Measurements from ENCODE around the gene C15orf62.
A peak's percentile ranks its signal among the peaks of the same experiment; 100 is the strongest.

The C15orf62 gene

DNA sequence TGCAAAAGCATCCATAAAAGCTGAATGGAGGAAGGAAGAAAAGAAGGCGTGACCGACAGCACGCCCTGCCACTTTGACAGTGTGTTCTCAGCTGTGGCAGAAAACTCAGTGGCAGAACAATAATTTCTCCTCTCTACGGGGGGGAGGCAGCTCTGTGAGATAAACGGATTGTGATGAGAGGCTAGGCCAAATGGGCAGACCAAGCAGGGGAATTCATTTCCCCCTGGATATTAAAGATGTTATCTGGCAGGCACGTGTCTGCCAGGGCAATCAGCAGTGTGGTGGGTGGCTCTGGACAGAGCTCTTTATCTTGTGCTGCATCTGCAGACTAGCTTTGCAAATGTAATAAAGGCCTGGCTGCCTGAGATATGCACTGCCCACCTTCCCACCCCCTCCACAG lies 12.8 kb upstream of the C15orf62 start:
- DNase-seq, result no peak

DNA sequence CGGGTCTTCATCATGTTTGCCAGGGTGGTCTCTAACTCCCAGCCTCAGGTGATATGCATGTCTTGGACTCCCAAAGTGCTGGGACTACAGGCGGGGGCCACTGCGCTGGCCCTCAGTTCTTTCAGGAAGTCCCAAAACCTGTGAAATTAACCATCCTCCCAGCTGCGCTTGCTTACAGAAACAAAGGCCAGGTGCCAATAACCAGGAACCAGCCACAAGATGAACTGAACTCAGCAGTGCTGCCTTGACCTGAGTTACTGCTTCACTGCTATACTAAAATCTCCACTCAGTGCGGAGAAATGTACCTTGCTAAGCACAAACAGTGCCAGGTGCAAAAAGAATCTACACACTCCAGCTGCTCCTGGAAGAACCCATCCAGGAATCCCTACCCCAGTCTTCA lies 9.8 kb upstream of the C15orf62 start:
- DNase-seq, result no peak

DNA sequence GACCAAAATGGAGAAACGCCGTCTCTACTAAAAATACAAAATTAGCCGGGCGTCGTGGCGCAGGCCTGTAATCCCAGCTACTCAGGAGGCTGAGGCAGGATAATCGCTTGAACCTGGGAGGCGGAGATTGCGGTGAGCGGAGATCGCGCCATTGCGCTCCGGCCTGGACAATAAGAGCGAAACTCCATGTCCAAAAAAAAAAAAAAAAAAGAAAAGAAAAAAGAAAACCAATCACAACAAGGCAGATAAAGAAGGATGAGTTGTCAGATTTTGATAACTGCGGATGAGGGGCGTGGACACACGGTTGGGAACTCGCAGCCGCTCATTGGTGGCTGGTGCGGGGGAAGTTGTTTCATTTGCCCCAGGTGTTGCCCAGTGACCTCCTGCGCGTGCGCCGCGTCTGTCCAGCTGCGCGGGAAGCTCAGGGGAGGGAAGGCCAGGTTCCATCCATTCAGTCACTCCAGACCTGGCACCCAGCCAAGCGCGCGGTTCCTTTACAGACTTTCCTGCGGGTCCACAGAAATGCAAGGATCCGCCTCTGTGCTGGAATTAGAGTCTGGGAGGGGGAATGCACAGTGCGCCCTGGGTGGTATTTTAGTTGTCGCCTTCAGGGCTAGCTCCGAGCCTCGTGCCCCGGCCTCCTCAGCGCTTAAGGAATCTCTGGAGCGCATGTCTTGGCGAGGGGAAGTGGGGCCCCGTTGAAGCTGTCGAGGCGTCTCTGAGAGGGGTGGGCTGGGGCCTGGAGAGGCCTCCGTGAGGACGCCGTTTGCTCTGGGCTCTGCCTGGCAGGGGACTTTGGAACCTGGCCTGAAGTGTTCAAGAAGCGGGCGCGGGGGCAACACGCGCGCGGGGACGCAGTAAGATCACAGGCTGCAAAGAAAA lies 6.6 kb upstream of the C15orf62 start:
- no peak for DNase-seq

- DNase-seq, result no peak
These were observed 5.8 kb upstream of the C15orf62 start, which contains the start of gene GCHFR for GRCh38 chr15:40763801-40764628. TSS of gene GCHFR (plus strand) at chr15:40764068. CDS start at chr15:40764181, 113 bp downstream.

DNA sequence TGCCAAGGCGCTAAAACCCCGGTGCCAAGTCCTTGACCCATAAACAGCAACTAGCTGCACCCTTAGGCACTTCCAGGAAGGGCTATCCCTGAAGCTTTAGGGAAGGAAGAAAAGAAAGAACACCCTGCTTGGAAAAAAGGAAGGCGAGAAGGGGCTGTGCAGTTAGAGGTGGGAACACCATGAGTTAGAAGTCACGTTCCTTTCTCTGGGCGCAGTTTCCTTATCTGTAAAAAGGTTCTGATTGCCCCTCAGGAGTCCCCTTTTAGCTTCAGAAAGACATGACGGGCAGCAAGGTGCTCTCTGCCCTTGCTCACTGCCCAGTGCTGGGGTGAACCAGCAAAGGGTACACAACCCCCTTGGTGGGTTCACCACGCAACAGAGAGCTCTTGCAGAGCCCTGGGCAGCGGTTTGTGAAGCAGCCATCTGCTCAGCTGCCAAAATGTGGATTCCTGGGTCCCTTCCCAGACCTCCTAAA lies 5.1 kb upstream of the C15orf62 start:
- no peak for DNase-seq

DNA sequence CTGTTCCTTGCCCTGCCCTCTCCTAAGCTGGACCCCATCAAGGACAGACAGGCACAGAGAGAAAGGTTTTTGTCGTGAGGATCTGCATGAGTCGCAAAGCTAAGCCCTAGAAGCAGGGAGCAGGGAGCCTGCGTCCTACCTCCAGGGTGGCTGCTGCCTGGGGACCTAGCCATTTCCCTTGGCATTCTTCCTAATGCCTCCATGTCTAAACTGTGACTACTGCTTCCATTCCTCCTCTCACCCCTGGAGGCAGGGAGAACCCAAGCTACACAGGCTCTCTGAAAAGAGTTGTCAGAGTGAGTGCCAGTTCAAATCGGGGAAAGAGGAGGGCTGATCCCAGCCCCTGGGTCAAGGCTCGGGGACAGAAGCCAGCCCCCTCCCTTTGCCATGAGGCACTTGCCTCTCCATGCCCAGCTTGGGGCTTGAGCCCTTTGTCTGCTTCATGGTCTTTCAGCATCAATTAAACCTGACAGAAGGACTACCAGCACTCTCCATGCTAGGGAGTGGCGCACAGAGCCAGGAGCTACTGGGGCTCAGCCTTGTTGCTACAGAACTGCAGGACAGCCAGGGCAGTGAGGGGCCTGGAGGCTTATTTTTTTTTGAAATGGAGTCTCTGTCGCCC lies 3.5 kb upstream of the C15orf62 start:
- no peak for DNase-seq

DNA sequence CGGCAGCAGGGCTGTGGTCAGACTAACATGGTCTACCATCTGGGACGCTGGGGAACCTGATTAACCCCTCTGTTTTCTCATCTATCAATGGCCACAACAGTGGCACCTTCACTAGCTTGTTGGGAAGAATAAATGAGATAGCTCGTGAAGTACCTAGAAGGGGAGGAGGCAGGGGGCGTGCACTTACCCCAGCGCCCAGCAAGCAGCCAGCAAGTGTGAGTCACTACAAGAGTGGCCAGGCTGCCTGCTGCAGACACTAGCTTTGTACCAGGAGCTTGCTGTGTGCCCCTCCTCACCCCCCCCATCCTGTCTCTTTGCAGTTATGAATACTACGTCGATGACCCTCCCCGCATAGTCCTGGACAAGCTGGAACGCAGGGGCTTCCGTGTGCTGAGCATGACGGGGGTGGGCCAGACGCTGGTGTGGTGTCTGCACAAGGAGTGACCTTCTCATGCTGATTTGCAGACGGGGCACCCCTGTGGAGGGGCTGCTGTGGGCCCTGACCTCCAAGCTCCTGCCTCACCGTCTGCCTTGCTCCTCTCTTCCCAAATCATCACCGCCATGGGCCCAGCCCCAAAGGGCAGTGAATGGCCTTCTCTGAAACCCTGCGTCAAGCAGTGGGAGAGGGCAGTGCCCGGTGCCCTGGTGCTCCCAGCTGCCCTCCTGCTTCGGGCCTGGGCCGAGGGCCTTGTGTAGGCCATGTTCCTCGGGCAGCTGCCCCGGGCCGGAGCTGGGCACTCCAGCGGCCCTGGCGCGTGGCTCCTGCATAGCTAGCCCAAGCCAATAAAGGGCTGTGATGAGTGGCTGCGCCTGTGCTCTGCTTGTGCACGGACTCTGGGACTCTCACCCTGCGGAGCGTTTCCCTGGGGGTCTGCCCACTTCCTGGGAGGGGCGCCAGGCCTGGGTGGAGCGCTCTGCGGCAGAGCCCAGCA lies 2.6 kb upstream of the C15orf62 start:
- no peak for DNase-seq

DNA sequence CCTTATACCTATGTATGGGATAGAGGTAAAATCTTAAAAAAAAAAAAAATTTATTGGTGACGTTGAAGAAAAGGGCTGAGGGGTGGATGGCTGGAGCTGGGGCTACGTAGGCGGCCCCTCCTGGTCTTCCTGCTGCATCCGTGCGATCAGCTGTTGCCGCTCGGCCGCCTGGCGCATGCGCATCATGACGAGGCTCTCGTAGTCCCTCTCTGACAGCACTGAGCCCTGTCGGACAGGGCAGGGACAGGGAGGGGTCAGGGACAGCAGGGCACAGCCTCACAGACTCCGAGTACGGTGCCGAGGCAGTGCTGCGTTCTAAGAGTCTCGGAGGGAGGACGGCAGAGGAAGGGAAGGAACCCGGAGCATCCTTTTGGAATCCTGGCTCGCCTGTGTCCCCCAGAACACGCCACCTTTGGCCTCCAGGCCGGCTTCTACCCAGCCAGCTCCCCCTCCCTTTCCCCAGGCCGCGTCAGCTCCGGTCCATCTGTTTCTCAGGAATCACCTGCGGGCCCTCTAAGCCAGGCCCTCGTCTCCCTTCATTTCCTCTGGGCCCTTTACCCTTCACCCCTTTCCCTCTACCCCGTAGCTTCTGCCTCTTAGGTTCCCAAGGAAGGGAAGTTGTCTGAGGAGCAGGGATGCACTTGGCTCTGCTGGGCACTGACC lies 1.8 kb upstream of the C15orf62 start:
- no peak for DNase-seq

GRCh38 chr15:40768521-40769273 lies 1.1 kb upstream of the C15orf62 start:
- DNase-seq, result no peak

GRCh38 chr15:40770147-40770721 lies 454 bp downstream of the C15orf62 start:
- DNase-seq, result no peak

DNA sequence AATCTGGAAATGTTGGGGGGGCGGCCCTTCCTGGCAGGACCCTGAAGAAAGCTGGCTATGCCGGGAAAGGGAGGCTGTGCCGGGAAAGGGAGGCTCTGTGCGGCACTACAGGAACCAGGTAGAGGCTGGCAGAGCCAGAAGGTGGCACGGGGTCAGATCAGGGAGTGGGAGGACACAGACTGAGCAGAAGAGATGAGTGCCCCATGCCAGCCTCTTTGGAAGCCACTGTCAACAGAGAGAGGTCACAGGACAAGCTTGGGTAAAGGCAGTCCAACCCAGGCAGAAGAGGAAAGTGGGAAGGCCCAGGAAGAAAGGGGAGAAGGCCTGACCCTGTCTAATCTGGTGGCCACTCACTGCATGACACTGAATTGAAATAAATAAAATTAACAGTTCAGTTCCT lies 1.5 kb downstream of the C15orf62 start:
- no peak for DNase-seq

- DNase-seq, result no peak
These were observed 2.2 kb downstream of the C15orf62 start for GRCh38 chr15:40772014-40772413.

DNA sequence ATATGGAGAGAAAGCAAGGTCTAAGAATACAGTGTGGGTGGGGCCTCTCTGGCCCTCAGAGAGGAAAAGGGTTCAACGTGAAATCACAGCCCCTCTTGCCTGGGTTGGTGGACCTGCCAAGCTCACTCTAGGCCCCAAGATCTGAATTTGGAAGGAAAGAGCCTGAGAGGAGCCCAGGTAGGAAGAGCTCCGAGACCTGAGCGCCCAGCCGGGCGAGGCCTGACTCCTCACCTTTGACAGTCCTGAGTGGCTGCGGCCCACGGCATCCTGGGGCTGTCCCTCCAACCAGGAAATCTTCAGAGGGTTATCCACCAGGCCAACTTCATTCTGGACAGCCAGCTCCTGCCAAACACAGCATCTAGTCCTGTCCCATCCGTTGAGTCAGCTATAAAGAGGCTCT lies 3.7 kb downstream of the C15orf62 start:
- no peak for DNase-seq

DNA sequence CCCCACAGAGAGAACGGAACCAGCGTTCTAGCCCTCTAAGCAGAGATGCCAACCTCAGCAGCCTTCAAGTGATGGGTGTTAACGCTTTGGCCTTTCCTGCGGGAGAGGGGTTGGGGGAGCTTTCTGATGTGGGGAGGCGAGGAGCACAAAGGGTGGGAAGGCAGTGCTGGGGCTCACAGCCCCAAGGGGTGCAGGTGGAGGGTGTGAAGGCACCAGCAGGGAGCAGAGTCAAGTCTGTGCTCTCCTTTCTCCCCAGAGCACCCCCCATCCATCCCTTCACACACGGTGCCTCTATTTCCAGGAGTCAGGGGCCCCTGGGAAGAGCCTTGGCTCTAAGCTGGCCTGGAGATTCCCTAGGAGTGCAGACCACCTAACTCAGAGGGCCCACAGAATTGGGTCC lies 4.1 kb downstream of the C15orf62 start:
- no peak for DNase-seq

- DNase-seq, result no peak
These were observed 5.2 kb downstream of the C15orf62 start for GRCh38 chr15:40775007-40775406.

GRCh38 chr15:40775740-40776536 lies 6.2 kb downstream of the C15orf62 start:
- no peak for DNase-seq

DNA sequence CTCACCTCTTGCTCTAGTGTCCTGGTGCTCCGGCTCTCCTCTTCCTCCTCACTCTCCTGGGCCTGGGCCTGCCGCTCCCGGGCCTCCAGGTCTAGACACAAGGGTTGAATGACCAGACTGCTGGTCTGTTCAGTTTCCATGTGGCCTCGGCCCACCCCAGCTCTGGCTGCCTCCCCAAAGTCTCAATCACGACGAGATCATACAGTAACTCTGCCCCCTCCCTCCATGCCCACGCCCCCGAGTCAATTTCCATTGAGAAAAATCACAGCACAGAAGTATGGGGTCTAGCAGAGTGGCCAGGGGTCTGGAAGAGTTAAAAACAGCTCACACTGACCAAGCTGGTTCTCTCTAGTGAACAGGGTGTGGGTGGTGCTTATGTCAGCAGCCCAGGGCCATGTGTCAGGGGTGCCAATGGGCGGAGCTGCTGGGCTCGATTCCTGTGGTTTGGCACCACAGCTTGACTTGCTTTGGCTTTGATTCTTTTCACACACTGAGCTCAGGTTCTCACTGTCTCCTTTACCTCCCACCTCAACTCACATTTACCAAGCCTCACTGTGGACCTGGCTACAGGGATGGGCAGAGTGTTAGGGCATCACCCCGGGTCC lies 6.9 kb downstream of the C15orf62 start:
- no peak for DNase-seq

GRCh38 chr15:40782609-40783227 lies 12.9 kb downstream of the C15orf62 start:
- peak; percentile 5 for DNase-seq

DNA sequence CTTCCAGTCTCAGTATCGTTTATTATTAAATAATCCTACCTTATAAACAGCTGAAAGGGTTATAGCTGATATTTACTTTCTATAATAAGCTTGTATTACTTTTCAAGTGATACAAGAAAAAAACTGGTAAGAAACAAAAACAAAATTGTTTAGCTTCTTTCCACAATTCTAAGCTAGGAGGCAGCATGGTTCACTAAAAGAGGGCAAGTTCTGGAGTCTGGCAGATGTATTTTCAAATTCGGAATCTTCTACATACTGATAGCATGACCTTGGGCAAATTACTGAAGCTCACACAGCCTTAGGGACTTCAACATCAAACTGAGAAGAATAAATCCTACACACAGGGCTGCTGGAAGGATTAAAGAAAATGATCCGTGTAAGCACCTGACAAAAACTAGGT lies 15.4 kb downstream of the C15orf62 start:
- no peak for DNase-seq
